GM23338 (cell line): ENCODE results near the gene IL19. TPM values are rescaled to one million over a fixed set of nuclear protein-coding genes. Genes with fewer than 3 reads are reported as not detected.

Source experiments
- ATAC-seq: fragments of 200-7000 bp; cut with Tn5 transposase; 3 replicates; pipeline ENCODE4 v1.9.1; 2020
- DNase-seq: peaks from one replicate; pipeline ENCODE4 v3.0.0-alpha.2; 2015; ENCODE audit warnings: low spot score
- H2AFZ ChIP-seq: fragments of 200-600 bp; sonication (generic); 2 replicates; pipeline ENCODE4 v1.8.0; 2016; ENCODE audit warnings: antibody characterized with exemption, mild to moderate bottlenecking, moderate library complexity
- H3F3A ChIP-seq: fragments of 200-600 bp; sonication (generic); replicated peaks from 2 replicates; pipeline ENCODE4 v1.8.0; 2017; ENCODE audit warnings: antibody characterized with exemption, mixed run types, low read depth
- H3K27ac ChIP-seq: fragments of 200-600 bp; sonication (generic); 2 replicates; pipeline ENCODE4 v1.6.1; 2016; ENCODE audit warnings: low read depth
- H3K27me3 ChIP-seq: fragments of 200-600 bp; sonication (generic); 2 replicates; pipeline ENCODE4 v1.8.0; 2016; ENCODE audit warnings: mild to moderate bottlenecking, mixed run types, moderate library complexity; ENCODE audit not compliant: insufficient read depth
- H3K36me3 ChIP-seq: fragments of 200-600 bp; sonication (generic); 2 replicates; pipeline ENCODE4 v1.8.0; 2016; ENCODE audit warnings: mild to moderate bottlenecking; ENCODE audit not compliant: insufficient read depth
- H3K4me1 ChIP-seq: fragments of 200-600 bp; sonication (generic); 2 replicates; pipeline ENCODE4 v1.8.0; 2016; ENCODE audit warnings: mild to moderate bottlenecking, moderate library complexity; ENCODE audit not compliant: insufficient read depth
- H3K4me2 ChIP-seq: fragments of 200-600 bp; sonication (generic); 2 replicates; pipeline ENCODE4 v1.7.1; 2017; ENCODE audit warnings: mixed run types
- H3K4me3 ChIP-seq: fragments of 200-600 bp; sonication (generic); 2 replicates; pipeline ENCODE4 v1.6.1; 2016; ENCODE audit warnings: mixed run types
- H3K79me2 ChIP-seq: fragments of 200-600 bp; sonication (generic); replicated peaks from 2 replicates; pipeline ENCODE4 v1.8.0; 2017; ENCODE audit warnings: mild to moderate bottlenecking; ENCODE audit not compliant: insufficient read depth
- H3K9me2 ChIP-seq: fragments of 200-600 bp; sonication (generic); 2 replicates; pipeline ENCODE4 v1.8.0; 2017; ENCODE audit not compliant: insufficient read depth
- H4K20me1 ChIP-seq: fragments of 200-600 bp; sonication (generic); replicated peaks from 2 replicates; pipeline ENCODE4 v1.8.0; 2017; ENCODE audit warnings: mild to moderate bottlenecking; ENCODE audit not compliant: insufficient read depth
- H3K27ac Mint-ChIP-seq: 2 replicates; pipeline ENCODE4 v1.8.0; 2020; ENCODE audit warnings: inconsistent platforms, mild to moderate bottlenecking, moderate library complexity, mixed read lengths
- H3K27me3 Mint-ChIP-seq: 3 replicates; pipeline ENCODE4 v1.8.0; 2022; ENCODE audit warnings: low read depth, mild to moderate bottlenecking, moderate library complexity, mixed read lengths, inconsistent platforms; ENCODE audit not compliant: insufficient read depth, poor library complexity
- H3K36me3 Mint-ChIP-seq: 3 replicates; pipeline ENCODE4 v1.8.0; 2021; ENCODE audit warnings: low read depth, mild to moderate bottlenecking, inconsistent platforms, moderate library complexity, mixed read lengths
- H3K4me1 Mint-ChIP-seq: 3 replicates; pipeline ENCODE4 v1.8.0; 2020; ENCODE audit warnings: mild to moderate bottlenecking, inconsistent platforms, mixed read lengths
- H3K4me3 Mint-ChIP-seq: 3 replicates; pipeline ENCODE4 v1.8.0; 2021; ENCODE audit warnings: moderate library complexity, mild to moderate bottlenecking, inconsistent platforms, mixed read lengths
- H3K9me3 Mint-ChIP-seq: 3 replicates; pipeline ENCODE4 v1.8.0; 2020; ENCODE audit warnings: moderate library complexity, mild to moderate bottlenecking, inconsistent platforms, mixed read lengths
- CTCF ChIP-seq, 2 experiments: fragments of 200-600 bp in 1 of 2; sonication (generic) in 1 of 2; conservative IDR thresholded peaks; 2 replicates each; pipeline versions ENCODE4 v1.5.1 to v1.6.1; 2016 to 2017; ENCODE audit warnings: antibody characterized with exemption in 2 of 2, low read depth in 2 of 2, mild to moderate bottlenecking in 2 of 2, moderate library complexity in 1 of 2
- ETS1 ChIP-seq: IDR thresholded peaks from 2 replicates; pipeline ENCODE4 v1.6.1; 2016; ENCODE audit warnings: antibody characterized with exemption
- EZH2 ChIP-seq: fragments of 200-600 bp; sonication (generic); IDR thresholded peaks from one replicate; pipeline ENCODE4 v1.8.0; 2017; ENCODE audit warnings: antibody characterized with exemption, mild to moderate bottlenecking, low read depth; ENCODE audit not compliant: unreplicated experiment
- REST ChIP-seq: IDR thresholded peaks from one replicate; pipeline ENCODE4 v1.6.1; 2018; ENCODE audit warnings: antibody characterized with exemption; ENCODE audit not compliant: unreplicated experiment
- ZNF462 ChIP-seq: fragments of 250-450 bp; sonication (Bioruptor Pico); IDR thresholded peaks from 2 replicates; pipeline ENCODE4 v1.5.0; 2020; ENCODE audit warnings: mild to moderate bottlenecking, moderate library complexity
- polyA plus RNA-seq: library from polyadenylated mRNA; unstranded; fragments of >200 nt; fragmentation: Nextera tagmentation; extraction: Ambion mirVana; gene quantifications from 2 replicates; pipeline ENCODE4 v1.2.1, GENCODE V29; 2016
- total RNA-seq: library from RNA; depleted of rRNA; stranded (reverse); fragments of >200 nt; shearing (Covaris generic); gene quantifications from 2 replicates; pipeline ENCODE4 v1.2.3, GENCODE V29; 2014

Gene IL19
- total and polyA plus RNA-seq, 2 experiments from 2014 or later: not detected

- no peak for TF ChIP-seq ZNF462 (CRISPR knock-in tag)
- TF ChIP-seq EZH2: no peak
- TF ChIP-seq ETS1: no peak
Measured at GRCh38 chr1:206737729-206738201, 32.8 kb upstream of the IL19 start (continued).

GRCh38 chr1:206738370-206739366 lies 31.9 kb upstream of the IL19 start:
- ATAC-seq: peak; percentile 53
- H4K20me1 ChIP-seq: peaks cover 4% of the 10 kb centered on the region; the same call in 1 of the 2 replicates

More at GRCh38 chr1:206738370-206739366, 31.9 kb upstream of the IL19 start:
- H2AFZ ChIP-seq: no peak overlapping the region
- peak; percentile 60 for DNase-seq
- H3K9me2 ChIP-seq: no peaks in the 10 kb centered on the region
- TF ChIP-seq CTCF (conservative IDR thresholded peaks at IDR 0.05; ENCODE audit: low read depth in 2 of 2) (peak; percentile 61 to 70), REST (no peak)
- no peaks in the 10 kb centered on the region for H3K79me2 ChIP-seq
- H3K9me3 Mint-ChIP-seq: no peaks in the 10 kb centered on the region
- H3K4me1 Mint-ChIP-seq: peaks cover 11% of the 10 kb centered on the region; the same call in 2 of the 3 replicates
- no peaks in the 10 kb centered on the region for H3K27me3 ChIP-seq
- H3K4me3 Mint-ChIP-seq: no peak overlapping the region
- no peak overlapping the region for H3K27ac Mint-ChIP-seq
- peaks cover 6% of the 10 kb centered on the region for H3K27me3 Mint-ChIP-seq
- no peaks in the 10 kb centered on the region for H3K36me3 Mint-ChIP-seq
- H3K36me3 ChIP-seq: no peaks in the 10 kb centered on the region
- no peak overlapping the region for H3K4me3 ChIP-seq
- no peaks in the 10 kb centered on the region for H3F3A ChIP-seq
- H3K27ac ChIP-seq: no peak overlapping the region
- no peaks in the 10 kb centered on the region for H3K4me1 ChIP-seq
- H3K4me2 ChIP-seq: no peak overlapping the region
